SIG-M5 treated with dmso at 0.1 percent for 504 hours (cell line): ENCODE results near the gene MPV17L.
"Not testable (repeated sequence)": the region's sequence is repeated elsewhere in the genome, so short reads cannot be mapped to it uniquely, and the experiment has no call there.

Experiments used
- DNase-seq: peaks from one replicate; lab custom pipeline; 2025; ENCODE audit not compliant: unreplicated experiment; lab: John Stamatoyannopoulos, UW

MPV17L gene

DNA sequence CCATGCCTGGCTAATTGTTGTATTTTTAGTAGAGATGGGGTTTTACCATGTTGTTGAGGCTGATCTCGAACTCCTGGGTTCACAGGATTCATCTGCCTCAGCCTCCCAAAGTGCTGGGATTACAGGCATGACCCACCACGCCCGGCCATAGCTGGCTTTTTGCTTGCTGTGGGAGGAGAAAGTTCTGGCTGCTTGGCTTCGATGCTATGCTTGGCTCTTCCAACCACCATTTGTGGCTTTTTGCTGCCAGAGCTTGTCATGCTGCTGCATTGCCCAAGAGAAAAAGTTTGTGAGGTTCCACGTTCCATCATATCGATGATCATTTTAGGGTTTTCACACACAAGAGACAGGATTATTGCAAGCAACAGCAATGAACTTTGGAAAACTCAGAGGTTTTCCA is 55.1 kb downstream of the MPV17L start:
- DNase-seq: no peak

DNA sequence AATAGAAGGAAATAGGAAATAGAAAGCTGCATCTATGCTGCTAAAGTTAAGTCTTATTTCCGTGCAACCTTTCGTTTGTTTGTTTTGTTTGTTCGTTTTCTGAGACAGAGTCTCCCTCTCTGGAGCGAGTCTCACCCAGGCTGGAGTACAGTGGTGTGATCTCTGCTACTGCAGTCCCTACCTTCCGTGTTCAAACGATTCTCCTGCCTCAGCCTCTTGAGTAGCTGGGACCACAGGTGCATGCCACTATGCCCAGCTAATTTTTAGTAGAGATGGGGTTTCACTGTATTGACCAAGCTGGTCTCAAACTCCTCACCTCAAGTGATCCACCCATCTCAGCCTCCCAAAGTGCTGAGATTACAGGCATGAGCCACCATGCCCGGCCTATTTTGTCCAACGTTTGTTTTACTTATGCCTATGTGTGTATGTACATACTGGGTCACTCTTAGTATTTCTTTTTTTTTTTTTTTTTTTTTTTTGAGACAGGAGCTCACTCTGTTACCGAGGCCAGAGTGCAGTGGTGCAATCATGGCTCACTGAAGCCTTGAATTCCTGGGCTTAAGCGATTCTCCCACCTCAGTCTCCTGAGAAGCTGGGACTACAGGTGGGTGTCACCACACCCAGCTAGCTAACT is 55.7 kb downstream of the MPV17L start:
- DNase-seq: no peak

DNA sequence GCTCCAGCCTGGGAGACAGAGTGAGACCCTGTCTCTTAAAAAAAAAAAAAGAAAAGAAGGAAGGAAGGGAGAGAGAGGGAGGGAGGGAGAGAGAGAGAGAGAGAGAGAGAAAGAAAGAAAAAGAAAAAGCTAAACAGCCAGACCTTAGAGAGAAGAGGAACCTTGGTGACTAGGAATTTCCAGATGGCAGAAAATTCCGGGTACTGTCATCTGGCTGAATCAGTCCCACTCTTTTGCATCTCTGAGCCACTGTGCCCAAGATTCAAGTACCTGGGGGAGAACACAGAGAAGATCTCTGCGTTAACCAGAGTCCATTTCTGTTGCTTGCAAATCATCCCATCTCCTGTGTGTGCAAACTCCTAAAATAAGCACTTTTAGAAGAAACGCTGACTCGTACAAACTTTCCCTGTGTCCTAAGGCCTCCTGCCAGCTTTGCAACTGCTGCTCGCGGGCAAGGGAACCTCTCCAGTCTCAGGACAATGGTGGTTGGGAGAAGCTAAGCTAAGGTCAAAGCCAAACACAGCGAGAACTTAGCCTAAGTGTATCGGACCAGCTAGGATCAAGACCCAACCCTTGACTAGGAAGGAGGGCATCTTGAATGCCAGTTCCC is 56.8 kb downstream of the MPV17L start:
- DNase-seq: no peak

DNA sequence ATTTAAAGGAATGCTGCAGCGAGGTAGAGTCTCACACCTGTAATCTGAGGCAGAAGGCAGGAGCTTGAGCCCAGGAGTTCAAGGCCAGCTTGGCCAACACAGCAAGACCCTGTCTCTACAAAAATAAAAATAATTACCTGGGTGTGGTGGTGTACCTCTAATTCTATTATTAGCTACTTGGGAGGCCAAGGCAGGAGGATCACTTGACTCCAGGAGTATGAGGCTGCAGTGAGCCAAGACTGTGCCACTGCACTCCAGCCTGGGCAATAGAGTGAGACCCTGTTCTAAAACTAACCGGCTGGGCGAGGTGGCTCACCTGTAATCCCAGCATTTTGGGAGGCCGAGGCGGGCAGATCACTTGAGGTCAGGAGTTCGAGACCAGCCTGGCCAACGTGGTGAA is 57.7 kb downstream of the MPV17L start:
- not testable (repeated sequence) for DNase-seq

DNA sequence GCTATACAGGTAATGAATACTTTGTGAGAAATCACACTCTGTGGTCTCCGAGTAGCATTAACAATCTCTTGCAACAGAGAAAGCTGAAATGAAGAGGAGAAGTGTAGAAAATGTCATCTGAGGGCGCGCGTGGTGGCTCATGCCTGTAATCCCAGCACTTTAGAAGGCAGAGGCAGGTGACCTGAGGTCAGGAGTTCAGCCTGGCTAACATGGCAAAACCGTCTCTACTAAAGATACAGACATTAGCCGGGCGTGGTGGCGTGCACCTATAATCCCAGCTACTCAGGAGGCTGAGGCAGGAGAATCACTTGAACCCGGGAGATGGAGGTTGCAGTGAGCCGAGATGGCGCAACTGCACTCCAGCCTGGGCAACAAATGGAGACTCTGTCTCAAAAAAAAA is 59.4 kb downstream of the MPV17L start:
- not testable (repeated sequence) for DNase-seq

DNA sequence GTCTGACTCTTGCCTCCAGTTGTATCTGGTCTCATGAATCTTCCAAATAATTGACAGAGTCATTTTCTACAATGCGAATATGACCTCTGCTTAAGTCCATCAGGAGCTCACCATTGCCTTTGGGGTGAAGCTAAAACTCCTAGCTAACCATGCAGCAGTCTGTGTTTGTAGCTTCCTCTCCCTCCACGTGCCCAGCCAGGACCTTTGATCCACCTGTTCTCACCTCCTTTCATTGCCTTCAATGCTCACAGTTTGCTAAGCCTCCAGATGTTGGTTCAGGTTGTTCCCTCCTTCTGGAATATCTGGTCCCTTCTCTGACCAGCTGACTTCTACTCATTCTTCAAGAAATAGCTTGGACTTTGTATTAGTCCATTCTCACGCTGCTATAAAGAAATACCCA is 61.8 kb downstream of the MPV17L start:
- no peak for DNase-seq

DNA sequence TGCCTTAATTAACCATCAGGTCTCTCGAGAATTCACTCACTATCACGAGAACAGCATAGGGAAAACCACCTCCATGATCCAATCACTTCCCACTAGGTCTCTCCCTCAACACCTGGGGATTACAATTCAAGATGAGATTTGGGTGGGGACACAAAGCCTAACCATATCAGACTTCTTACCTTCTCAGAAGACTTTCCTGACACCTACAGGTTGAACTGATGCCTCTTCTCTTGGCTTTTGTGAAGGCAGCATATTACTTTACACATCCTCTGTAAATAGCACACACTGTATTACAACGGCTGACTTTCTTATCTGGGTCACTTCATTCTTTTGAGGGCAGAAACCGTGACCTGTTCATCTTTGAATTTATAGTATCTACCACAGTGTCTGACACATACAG is 62.4 kb downstream of the MPV17L start:
- no peak for DNase-seq

DNA sequence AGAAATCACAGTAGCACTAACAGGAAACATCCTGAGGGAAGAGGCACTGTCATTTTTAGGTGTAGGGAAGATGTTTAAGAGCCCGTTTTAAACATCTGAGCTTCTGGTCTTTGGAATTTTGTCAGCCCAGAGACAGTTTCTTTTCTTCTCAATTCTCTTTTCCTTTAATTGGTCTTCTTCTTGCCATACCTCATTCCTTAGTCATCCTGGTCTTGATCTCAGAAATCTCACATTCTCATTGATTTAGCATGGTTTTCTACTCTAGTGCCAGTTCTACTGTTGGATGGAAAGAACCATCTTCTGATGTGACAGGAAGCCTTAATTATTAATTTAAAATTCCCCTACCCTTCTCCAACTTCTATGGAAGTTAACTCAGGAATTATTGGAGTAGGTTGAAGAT is 64.2 kb downstream of the MPV17L start:
- DNase-seq: no peak

DNA sequence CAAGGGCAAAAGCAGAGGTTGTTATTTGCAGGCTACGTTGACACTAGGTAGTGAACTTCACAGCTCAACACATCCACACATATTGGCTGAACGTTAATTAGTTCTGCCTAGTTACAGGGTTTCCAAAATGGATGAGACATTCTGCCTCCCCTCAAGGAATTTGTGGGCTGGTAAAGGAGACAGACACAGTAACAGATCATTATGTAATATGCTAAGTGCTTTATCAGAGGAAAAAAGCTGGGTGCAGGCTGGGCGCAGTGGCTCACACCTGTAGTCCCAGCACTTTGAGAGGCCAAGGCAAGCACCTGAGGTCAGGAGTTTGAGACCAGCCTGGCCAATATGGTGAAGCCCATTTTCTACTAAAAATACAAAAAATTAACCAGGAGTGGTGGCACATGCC is 65.0 kb downstream of the MPV17L start:
- DNase-seq: no peak

DNA sequence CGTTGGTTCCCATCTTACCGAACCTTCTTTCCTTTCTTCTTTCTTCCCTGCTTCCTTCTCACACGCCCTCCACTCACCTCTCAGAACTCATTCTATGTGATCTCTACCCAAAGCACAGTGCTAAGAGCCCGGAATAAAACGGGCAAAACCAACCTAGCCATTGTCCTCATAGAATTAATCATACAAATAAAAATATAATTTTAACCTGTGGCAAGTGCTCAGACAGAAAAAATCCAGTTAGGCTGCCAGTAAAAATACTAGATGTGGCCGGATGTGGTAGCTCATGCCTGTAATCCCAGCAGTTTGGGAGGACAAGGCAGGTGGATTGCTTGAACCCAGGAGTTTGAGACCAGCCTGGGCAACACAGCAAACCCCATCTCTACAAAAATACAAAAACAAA is 65.8 kb downstream of the MPV17L start:
- no peak for DNase-seq
